ENCODE measurements around the gene DGKD. TPM values are rescaled to one million over a fixed set of nuclear protein-coding genes. Genes with fewer than 3 reads are reported as not detected.

DGKD gene
- total and polyA plus RNA-seq, 9 of the 15 experiments (the other 6 are each of a cell fraction or from before 2014, with no cell fraction given) = 0.52 to 29.5 (median 10.6) TPM

DNA sequence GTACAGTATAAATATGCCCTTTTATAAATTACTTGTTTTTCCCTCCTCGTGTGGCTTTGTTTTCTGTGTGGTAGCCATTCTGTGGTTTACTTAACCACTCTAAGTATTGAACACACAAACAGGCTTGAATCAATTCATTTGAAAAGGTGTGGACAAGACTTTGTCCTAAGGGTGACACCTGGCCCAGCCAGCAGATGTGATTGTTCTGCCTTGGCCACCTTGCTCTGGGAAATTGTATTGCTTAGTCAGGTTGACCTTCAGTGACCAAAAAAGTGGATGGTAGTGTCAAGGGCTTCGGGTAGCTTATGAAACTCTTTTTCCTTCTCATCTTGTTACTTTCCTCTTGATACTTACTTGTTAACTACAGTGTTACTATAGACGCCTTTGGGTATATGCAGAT, 61.9 kb downstream of the DGKD start (continued):
- no peak for TF ChIP-seq IFI16 (CRISPR knock-in tag; IDR thresholded peaks at IDR 0.05)
- no peak for TF ChIP-seq NRF1 (conservative IDR thresholded peaks at IDR 0.05 in 1 of 2, IDR thresholded peaks at IDR 0.05 in 1 of 2)
- TF ChIP-seq CHD4 (IDR thresholded peaks at IDR 0.05; ENCODE audit: insufficient read depth, insufficient replicate concordance, low read depth, low read length, poor library complexity, severe bottlenecking) = no peak
- TF ChIP-seq TAL1 (IDR thresholded peaks at IDR 0.05) = no peak

DNA sequence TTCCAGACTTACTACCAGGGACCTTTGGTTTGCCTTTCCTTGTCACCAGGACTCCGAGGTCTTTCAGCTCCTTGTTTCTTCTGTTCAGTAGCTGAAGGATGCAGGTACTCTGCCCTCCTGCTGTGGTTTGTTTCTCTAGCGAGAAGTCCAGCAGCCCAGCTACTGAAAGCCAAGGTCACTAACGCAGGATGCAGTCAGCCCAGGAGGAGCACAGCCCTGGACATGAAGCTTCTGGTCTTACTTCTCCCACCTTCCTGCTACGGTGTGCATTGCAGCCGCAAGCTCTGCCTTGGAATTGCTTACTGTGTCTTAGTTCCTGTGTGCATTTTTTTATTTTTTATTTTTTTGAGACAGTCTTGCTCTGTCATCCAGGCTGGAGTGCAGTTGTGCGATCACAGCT, 62.4 kb downstream of the DGKD start:
- no peak overlapping the region for H3K4me2 ChIP-seq (ENCODE audit: insufficient read depth, low read length)
- TF ChIP-seq NFATC3 (IDR thresholded peaks at IDR 0.05) = no peak
- no peaks in the 10 kb centered on the region for H3K9me3 ChIP-seq (replicated peaks; ENCODE audit: control insufficient read depth, insufficient read depth, low read depth, low read length)
- intact Hi-C loops (cut with micrococcal nuclease) = no loop called here
- no peak for DNase-seq (ENCODE audit: extremely low read depth in 1 of 4, low spot score in 3 of 4)
- no peaks in the 10 kb centered on the region for H3K36me3 ChIP-seq (ENCODE audit: control insufficient read depth, insufficient read depth, low read length)
- POLR2A ChIA-PET = interaction anchor here (0.6 to 1.4 kb wide), 4 partner anchors 8 to 463 kb away, joined by 3 to 5 read pairs (median 3); no protein-coding TSS in a partner anchor
- no TSS peak for BruUV-seq (replicated peaks)
- no peak overlapping the region for H3K4me3 ChIP-seq
- H2AFZ ChIP-seq (ENCODE audit: low read depth, low read length) = no peak overlapping the region
- in situ Hi-C loops (cut with MboI) = no loop called here
- H3K27ac ChIP-seq (ENCODE audit: extremely low read depth, low read depth, low read length) = no peak overlapping the region
- WGBS (ENCODE audit: insufficient coverage, low coverage, missing lambda C conversion rate) = 70% methylated on average over 5 of the region's 6 CpGs
- CTCF ChIA-PET (ENCODE audit: low intra/inter-chr PET ratio) = no interaction called here
- H3K9ac ChIP-seq (ENCODE audit: insufficient read depth in 1 of 2, low read depth in 2 of 2, low read length in 2 of 2) = no peak overlapping the region
- no peaks in the 10 kb centered on the region; the same call in 2 of the 3 replicates for H3K79me2 ChIP-seq (ENCODE audit: control insufficient read depth, insufficient read depth, low read length)
- FAIRE-seq = no peak
- no peaks in the 10 kb centered on the region for H3K27me3 ChIP-seq (ENCODE audit: control insufficient read depth in 2 of 2, insufficient read depth in 2 of 2, low read length in 2 of 2)
- H4K20me1 ChIP-seq (replicated peaks; ENCODE audit: control insufficient read depth, insufficient read depth, low read length) = no peaks in the 10 kb centered on the region
- no peaks in the 10 kb centered on the region for H3K9me1 ChIP-seq (ENCODE audit: control insufficient read depth, insufficient read depth, low read length)
- peaks cover 0 to 8% of the 10 kb centered on the region in 2 experiments; a peak in 3 of 5 replicates for H3K4me1 ChIP-seq (replicated peaks in 1 of 2; ENCODE audit: control insufficient read depth in 2 of 2, insufficient read depth in 2 of 2, low read length in 2 of 2)
- no peak for ATAC-seq
